NCI-H2107 (cell line): ENCODE data around the gene STYK1.
"Not testable (repeated sequence)": the region's sequence is repeated elsewhere in the genome, so short reads cannot be mapped to it uniquely, and the experiment has no call there.

ENCODE experiments used
- DNase-seq: peaks from one replicate; lab custom pipeline; 2025; lab: John Stamatoyannopoulos, UW

The STYK1 gene

DNA sequence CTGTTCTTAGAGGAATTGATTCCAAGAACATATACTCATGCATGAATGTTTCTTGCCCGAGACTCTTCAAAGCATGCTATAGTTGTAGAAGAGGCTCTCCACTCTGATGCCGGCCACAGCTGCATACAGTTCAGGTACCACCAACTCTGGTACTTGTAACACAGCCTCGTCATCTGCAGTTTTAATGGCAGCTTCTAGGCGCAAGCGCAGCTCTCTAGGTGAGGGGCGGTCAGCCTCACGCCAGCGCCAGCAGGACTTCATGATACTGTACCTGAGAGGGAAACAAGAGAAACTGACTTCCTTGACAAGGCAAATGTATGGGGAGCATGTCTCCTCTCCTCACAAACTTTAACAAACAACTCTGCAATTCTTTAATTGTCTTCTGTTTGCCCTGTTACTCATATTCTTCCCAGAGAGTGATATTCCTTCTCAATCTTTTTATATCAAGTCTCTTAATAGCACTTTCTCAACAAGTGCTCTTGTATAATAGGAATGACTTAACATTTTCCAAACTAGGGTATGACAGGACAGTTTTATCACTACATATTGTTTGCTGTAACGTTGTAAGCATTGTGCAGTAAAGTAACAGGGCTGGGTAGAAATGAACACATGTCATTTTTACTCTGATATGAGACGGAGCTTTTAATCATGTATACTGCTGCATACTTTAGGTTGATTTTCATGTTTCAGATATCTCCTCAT lies 53.6 kb downstream of the STYK1 start:
- no peak for DNase-seq

DNA sequence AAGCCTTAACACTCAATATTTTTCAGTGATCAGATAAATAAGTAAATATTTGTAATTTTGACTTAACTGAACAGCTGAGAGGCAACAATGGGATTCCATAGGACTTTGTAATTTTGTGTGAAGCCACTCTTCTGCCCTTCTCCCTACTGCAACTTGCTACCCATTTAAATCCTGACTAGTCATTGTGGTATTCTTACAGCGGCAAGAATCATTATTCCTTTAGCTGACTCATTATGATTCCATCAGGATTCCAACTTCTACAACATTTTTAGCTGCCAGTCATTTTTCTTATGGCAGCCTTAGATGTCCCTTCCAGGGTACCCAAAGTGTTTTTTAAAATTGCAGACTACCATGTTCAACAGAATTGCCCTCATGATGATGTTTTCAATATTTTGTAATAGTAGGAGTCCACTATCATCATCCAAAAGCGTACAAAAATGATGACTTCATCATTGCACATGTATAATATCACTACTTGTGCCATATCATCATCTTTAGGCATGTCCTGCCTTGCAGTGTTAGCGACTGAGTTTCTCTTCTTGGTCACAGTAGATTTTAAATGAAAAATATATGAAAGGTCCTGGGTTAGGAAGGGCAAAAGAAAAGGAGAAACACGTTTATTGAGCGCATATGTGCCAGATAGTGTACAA lies 55.4 kb downstream of the STYK1 start:
- DNase-seq: no peak

DNA sequence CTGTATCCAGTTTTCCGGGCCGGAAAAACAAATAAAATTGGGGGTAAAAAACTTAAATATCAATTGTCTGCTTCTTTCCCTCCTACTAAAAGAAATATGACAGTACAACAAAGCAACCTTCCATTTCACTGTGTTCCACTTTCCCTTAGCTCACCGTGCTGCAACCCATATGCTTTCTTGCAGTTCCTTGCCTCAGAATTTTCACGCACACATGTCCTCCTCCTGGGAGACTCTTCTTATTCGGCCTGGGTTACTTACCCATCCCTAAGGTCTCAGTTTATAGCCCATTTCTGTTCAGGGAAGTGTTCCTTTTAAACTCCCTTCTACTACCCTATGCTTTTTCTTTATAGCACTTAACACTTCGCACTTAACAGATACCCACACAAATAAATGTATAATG lies 56.0 kb downstream of the STYK1 start:
- no peak for DNase-seq

GRCh38 chr12:10615532-10615931 lies 58.3 kb downstream of the STYK1 start:
- DNase-seq: no peak

DNA sequence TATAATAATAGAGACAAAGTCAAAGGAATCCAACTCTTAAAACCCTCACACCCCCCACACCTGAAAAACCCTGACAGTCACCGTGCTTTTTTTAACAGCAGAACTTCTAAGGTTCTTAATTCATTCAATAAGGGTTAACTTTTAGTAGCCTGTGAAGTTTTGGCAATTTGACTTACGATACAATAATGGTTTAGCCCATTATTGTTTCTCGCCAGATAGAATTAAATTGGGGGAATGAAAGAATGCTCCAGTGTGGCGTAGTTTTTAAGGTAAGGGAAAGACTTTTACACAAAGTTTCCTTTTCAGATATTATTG lies 59.8 kb downstream of the STYK1 start:
- no peak for DNase-seq

GRCh38 chr12:10613349-10614055 lies 60.4 kb downstream of the STYK1 start, which contains the start of gene MAGOHB:
TSS of gene MAGOHB (minus strand) at chr12:10613609. CDS start at chr12:10613532, 77 bp downstream.
- DNase-seq: peak; percentile 96

DNA sequence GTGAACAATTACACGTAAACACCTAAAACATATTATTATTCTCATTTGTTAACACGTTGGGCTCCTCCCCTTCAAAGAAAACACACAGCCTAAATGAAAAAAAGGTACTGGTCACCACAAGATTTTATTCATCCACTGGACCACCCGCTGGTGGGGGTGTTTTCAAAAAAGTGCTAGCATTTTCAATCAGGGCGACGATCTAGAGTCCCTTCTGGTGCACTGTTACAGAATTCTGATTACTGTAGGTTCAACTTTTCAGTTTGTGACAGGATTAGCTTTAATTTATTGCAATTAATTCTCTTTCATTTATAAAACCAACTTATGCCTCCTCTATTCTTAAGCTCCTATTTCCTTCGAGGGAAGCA lies 60.9 kb downstream of the STYK1 start:
- no peak for DNase-seq

DNA sequence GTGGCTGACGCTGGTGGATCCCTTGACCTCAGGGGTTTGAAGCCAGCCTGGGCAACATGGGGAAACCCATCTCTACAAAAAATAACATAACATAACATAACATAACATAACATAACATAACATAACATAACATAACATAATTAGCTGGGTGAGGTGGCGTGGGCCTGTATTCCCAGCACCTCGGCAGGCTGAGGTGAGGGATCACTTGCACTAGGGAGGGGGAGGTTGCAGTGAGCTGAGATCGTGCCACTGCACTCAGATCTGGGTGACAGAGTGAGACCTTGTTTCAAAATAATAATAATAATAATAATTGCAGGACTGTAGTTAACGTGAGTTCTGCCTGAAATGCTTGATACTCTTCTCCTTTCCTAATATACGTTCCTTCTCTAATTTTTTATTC lies 61.7 kb downstream of the STYK1 start:
- DNase-seq: no peak

DNA sequence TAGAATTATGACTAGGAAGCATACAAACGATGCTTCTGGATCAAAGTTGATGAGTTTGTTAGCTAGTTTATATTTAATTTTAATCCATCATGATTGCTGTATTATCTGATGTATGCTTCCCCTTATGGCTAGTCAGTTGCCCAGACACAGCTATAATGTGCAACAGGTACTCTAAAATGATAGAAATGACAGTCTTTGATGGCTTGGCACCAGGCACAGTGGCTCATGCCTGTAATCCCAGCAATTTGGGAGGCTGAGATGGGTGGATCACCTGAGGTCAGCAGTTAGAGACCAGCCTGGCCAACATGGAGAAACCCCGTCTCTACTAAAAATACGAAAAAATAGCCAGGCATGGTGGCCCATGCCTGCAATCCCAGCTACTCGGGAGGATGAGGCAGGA lies 62.6 kb downstream of the STYK1 start:
- not testable (repeated sequence) for DNase-seq

DNA sequence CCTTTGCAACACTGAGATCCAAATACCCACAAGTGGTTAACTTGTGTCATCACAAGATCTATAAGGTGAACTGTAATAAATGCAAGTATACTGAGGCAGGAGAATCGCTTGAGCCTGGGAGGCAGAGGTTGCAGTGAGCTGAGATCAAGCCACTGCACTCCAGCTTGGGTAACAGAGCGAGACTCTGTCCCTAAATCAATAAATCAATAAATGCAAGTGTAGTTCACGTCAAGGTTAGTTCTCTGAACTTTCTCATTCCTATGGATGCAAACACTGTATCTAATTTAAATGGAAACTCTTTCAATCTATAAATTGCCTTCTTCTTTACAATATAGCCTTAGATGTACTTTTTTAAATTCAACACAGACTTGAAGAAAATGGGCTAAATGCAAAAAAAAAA lies 63.7 kb downstream of the STYK1 start:
- DNase-seq: no peak

DNA sequence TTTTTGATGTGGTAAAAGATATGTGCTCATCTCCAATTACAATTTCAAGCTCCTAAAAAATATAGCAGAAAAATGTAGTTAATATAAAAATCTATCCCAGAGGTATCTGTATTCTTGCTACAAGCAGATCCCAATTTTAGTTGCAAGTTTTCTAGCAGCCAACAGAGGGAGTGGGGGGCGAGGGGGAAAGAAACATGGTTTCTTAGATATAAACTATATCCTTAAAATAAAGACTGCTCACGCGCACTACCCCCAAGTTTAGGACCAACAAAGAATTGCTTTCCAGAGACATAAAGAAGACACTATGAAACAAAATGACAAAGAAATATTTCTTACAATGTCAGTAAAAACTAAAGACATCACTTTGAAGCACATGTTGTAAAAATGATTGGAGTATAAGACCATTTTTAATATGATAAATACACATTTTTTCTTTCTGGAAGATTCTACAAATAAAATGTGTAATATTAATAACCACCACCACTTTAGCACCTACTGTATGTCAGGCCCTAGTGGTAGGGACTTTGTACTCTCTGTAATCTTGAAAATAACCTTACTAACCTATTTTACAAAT lies 65.9 kb downstream of the STYK1 start:
- DNase-seq: no peak

- DNase-seq: no peak
Observed at GRCh38 chr12:10601860-10602259, 72.0 kb downstream of the STYK1 start.

DNA sequence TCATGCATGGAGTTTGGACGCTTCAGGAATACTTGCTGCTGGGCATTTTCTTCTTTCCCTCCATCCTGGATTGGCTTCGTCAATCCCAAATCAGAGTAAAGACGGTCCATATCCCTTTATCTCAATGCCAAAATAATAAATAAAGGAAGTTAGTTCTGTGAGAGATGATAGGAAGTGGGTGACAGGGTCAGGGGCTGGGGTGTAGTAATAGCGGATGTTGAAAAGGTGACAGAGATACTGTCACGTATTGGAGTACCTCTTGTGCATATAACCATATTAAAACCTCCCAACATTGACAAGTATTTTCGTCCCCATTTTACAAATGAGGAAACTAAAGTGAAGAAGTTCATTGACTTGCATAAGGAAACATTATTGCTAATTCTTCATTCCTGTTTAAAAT lies 72.9 kb downstream of the STYK1 start:
- no peak for DNase-seq

DNA sequence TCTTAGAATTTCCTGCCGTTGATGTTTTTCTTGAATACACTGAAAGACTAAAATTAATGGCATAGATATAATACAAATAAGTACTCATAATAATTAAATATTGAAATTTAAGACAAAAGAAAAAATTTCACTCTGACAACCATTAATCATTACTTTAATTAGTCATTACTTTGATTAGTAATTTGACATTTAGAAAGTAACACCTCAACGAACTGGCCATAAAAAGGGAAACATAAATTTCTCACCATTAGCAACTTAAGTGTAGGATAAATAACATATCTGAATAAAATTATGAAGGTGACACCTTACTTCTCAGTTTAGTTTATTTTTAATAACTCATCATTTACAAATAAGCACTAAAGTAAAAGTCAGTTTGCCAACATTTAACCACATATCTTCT lies 78.0 kb downstream of the STYK1 start:
- DNase-seq: no peak

DNA sequence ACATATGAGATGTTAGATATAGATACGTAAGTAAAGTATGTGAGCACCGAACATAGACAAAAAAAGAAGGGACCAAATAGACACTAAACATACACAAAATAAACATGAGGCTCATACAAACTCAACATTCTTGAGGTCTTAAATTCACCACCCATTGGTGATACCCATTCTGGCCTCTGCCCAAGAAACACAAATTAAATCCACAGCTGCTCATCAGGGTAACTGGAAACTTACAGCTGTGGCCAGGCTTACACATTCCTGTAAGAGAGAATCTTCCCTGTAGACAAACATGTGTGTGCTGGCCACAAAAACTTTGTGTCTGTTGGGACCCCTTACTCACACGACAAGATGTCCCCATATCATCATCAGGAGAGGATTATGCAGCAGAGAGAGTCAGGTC lies 82.9 kb downstream of the STYK1 start:
- no peak for DNase-seq

DNA sequence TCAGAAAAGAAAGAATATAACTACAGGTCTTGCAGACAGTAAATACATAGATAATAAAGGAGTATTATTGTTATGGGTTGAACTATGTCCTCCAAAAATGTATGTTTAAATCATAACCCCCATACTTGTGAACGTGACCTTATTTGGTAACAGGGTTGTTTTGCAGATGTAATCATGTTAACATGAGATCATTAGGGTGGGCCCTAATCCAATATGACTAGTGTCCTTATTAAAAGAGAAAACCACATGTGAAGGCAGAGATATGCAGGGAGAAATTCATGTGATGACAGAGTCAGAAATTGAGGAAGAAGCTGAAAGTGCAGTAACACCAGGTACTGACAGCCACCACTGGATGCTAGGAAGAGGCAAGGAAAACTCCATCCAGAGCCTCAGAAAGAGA lies 89.4 kb downstream of the STYK1 start:
- DNase-seq: no peak

- DNase-seq: no peak
Observed at GRCh38 chr12:10582704-10583103, 91.1 kb downstream of the STYK1 start.

DNA sequence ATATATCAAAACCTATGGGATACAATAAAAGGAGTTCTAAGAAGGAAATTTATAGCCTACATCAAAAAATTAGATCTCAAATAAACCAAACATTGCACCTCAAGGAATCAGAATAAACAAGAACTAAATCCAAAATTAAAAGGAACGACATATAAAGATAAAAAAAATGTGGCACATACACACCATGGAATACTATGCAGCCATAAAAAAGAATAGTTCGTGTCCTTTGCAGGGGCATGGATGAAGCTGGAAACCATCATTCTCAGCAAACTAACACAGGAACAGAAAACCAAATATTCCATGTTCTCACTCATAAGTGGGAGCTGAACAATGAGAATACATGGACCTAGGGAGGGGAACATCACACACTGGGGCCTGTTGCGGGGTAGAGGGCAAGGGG lies 91.7 kb downstream of the STYK1 start:
- DNase-seq: not testable (repeated sequence)

DNA sequence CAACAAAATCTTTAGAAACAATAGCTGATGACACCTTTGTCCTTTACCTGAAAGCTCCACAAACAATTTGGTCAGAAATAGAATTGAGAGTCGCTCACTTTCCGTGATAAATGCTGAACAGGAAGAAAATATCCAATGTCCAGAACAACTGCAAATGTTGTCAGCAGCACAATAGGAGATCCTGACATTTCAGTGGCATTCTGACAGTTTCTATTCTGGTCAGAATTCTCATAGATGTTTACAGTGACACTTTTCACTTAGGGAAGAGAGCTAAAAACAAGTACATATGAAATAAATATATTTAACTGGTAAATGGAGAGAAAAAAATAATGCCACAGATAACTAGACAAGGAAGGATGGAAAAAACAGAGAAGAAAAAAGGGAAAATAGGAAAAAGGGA lies 99.5 kb downstream of the STYK1 start:
- no peak for DNase-seq

GRCh38 chr12:10572021-10572490 lies 101.8 kb downstream of the STYK1 start:
- DNase-seq: not testable (repeated sequence)

DNA sequence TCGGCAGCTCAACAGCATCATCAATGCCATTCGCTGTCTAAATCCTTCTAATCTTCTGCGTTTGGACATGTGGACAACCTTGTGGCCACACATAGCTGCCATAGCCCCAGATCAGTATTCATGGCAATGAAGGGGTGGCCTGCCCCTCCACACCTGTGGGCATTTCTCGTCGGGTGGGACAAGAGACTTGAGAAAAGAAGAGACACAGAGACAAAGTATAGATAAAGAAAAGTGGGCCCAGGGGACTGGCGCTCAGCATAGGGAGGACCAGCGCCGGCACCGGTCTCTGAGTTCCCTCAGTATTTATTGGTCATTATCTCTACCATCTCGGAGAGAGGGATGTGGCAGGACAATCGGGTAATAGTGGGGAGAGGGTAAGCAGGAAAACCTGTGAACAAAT lies 102.7 kb downstream of the STYK1 start:
- DNase-seq: no peak
